Measurements from ENCODE around the gene NFKBIA. TPM values are rescaled to one million over a fixed set of nuclear protein-coding genes. Genes with fewer than 3 reads are reported as not detected.
"Not testable (repeated sequence)": the region's sequence is repeated elsewhere in the genome, so short reads cannot be mapped to it uniquely, and the experiment has no call there.

NFKBIA gene
- total RNA-seq, 1 experiment from 2014 or later: 99.4 TPM

DNA sequence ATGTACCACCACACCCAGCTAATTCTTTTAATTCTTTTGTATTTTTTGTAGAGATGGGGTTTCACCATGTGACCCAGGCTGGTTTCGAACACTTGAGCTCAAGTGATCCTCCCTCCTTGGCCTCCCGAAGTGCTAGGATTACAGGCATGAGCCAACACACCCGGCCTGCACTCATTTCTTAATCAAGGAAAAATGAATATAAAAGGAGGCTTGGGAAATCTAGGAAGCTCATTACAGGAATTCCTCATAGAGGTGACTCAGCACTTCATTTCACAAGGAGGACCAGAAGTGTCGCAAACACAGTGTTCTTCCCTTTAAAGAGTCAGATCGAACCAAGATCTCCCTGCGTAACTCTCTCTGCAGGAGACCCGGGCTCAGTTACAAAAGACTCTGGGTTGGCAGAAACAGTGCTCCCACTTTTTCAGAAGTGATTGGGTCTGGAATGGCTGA, 30.3 kb downstream of the NFKBIA start:
- intact Hi-C loops (cut with micrococcal nuclease; ENCODE audit: unreplicated experiment) (no loop called here), in situ Hi-C loops (cut with HindIII; ENCODE audit: low pct_unique_long_range_greater_than_20kb, low sequenced_read_pairs) (no loop called here)
- DNase-seq (ENCODE audit: low read depth, low spot score) (peak; percentile 50), ATAC-seq (peak; percentile 42)
- Histone ChIP-seq H3K4me1 (ENCODE audit: control insufficient read depth, insufficient read depth, low read length) (peaks cover 5% of the 10 kb centered on the region), H3K4me3 (ENCODE audit: low read depth in 2 of 2, low read length in 2 of 2) (no peak overlapping the region), H3K9me3 (ENCODE audit: control insufficient read depth, insufficient read depth, low read depth, low read length) (no peaks in the 10 kb centered on the region), H3K27me3 (ENCODE audit: control insufficient read depth, insufficient read depth, low read length) (no peaks in the 10 kb centered on the region), H3K27ac (ENCODE audit: low read length) (peak overlapping the region; percentile 77), H3K36me3 (ENCODE audit: control insufficient read depth, insufficient read depth, low read length) (no peaks in the 10 kb centered on the region)
- TF ChIP-seq TCF7L2 (IDR thresholded peaks at IDR 0.05; ENCODE audit: low read depth, low read length) (no peak), SIN3A (IDR thresholded peaks at IDR 0.05; ENCODE audit: borderline replicate concordance, insufficient read depth, low read depth, low read length) (no peak)
- TF ChIP-seq, protein P1, sequence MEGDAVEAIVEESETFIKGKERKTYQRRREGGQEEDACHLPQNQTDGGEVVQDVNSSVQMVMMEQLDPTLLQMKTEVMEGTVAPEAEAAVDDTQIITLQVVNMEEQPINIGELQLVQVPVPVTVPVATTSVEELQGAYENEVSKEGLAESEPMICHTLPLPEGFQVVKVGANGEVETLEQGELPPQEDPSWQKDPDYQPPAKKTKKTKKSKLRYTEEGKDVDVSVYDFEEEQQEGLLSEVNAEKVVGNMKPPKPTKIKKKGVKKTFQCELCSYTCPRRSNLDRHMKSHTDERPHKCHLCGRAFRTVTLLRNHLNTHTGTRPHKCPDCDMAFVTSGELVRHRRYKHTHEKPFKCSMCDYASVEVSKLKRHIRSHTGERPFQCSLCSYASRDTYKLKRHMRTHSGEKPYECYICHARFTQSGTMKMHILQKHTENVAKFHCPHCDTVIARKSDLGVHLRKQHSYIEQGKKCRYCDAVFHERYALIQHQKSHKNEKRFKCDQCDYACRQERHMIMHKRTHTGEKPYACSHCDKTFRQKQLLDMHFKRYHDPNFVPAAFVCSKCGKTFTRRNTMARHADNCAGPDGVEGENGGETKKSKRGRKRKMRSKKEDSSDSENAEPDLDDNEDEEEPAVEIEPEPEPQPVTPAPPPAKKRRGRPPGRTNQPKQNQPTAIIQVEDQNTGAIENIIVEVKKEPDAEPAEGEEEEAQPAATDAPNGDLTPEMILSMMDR (IDR thresholded peaks at IDR 0.05): no peak
- CTCF ChIA-PET: interaction anchor here (0.6 kb wide), 1 partner anchor 22 kb away, joined by 4 read pairs; no protein-coding TSS in a partner anchor
- POLR2A ChIA-PET: interaction anchor here (0.6 to 0.7 kb wide), 2 partner anchors 10 to 58 kb away, joined by 10 to 12 read pairs; no protein-coding TSS in a partner anchor
- no TSS peak for BruUV-seq (replicated peaks)

DNA sequence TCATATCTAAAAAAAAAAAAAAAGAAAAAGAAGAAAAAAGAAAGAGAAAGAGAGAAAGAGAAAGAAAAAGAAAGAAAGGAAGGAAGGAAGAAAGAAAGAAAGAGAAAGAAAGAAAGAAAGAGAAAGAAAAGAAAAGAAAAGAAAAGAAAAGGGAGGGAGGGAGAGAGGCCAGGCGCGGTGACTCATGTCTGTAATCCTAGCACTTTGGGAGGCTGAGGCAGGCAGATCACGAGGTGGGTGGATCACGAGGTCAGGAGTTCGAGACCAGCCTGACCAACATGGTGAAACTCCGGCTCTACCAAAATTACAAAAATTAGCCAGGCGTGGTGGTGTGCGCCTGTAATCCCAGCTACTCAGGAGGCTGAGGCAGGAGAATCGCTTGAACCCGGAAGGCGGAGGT, 31.3 kb downstream of the NFKBIA start:
- DNase-seq (ENCODE audit: low read depth, low spot score); ATAC-seq; H3K4me3 ChIP-seq (ENCODE audit: low read depth in 2 of 2, low read length in 2 of 2); POLR2A ChIA-PET; BruUV-seq (replicated peaks); H3K36me3 ChIP-seq (ENCODE audit: control insufficient read depth, insufficient read depth, low read length); intact Hi-C loops (cut with micrococcal nuclease; ENCODE audit: unreplicated experiment); H3K27me3 ChIP-seq (ENCODE audit: control insufficient read depth, insufficient read depth, low read length); in situ Hi-C loops (cut with HindIII; ENCODE audit: low pct_unique_long_range_greater_than_20kb, low sequenced_read_pairs); H3K9me3 ChIP-seq (ENCODE audit: control insufficient read depth, insufficient read depth, low read depth, low read length): not testable (repeated sequence)
- H3K4me1 ChIP-seq (ENCODE audit: control insufficient read depth, insufficient read depth, low read length): peaks cover 13% of the 10 kb centered on the region
- CTCF ChIA-PET: interaction anchor here (0.7 kb wide), 2 partner anchors 49 to 60 kb away, joined by 3 to 4 read pairs; no protein-coding TSS in a partner anchor
- H3K27ac ChIP-seq (ENCODE audit: low read length): peak overlapping the region; percentile 54; the same call in 1 of the 2 replicates

DNA sequence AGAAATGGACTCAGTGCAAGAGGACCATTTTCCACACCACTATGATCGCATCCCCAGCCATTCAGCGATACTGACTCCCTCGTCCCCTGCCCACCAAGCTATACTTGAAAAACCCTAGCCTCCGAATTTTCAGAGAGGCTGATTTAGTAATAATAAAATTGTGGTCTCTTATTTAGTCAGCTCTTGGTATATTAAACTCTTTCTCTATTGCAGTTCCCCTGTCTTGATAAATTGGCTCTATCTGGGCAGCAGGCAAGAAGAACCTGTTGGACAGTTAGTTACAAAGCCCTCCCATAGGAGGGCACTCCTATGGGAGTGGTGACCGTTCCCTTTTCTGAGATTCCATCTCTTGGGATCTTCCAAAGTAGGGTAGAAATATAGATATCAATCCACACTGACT, 33.6 kb downstream of the NFKBIA start:
- DNase-seq (ENCODE audit: low read depth, low spot score) (no peak), ATAC-seq (no peak)
- no peaks in the 10 kb centered on the region for H3K27me3 ChIP-seq (ENCODE audit: control insufficient read depth, insufficient read depth, low read length)
- no peaks in the 10 kb centered on the region for H3K36me3 ChIP-seq (ENCODE audit: control insufficient read depth, insufficient read depth, low read length)
- BruUV-seq (replicated peaks): no TSS peak
- H3K4me3 ChIP-seq (ENCODE audit: low read depth in 2 of 2, low read length in 2 of 2): no peak overlapping the region
- H3K4me1 ChIP-seq (ENCODE audit: control insufficient read depth, insufficient read depth, low read length): peaks cover 31% of the 10 kb centered on the region
- TF ChIP-seq, protein P2, sequence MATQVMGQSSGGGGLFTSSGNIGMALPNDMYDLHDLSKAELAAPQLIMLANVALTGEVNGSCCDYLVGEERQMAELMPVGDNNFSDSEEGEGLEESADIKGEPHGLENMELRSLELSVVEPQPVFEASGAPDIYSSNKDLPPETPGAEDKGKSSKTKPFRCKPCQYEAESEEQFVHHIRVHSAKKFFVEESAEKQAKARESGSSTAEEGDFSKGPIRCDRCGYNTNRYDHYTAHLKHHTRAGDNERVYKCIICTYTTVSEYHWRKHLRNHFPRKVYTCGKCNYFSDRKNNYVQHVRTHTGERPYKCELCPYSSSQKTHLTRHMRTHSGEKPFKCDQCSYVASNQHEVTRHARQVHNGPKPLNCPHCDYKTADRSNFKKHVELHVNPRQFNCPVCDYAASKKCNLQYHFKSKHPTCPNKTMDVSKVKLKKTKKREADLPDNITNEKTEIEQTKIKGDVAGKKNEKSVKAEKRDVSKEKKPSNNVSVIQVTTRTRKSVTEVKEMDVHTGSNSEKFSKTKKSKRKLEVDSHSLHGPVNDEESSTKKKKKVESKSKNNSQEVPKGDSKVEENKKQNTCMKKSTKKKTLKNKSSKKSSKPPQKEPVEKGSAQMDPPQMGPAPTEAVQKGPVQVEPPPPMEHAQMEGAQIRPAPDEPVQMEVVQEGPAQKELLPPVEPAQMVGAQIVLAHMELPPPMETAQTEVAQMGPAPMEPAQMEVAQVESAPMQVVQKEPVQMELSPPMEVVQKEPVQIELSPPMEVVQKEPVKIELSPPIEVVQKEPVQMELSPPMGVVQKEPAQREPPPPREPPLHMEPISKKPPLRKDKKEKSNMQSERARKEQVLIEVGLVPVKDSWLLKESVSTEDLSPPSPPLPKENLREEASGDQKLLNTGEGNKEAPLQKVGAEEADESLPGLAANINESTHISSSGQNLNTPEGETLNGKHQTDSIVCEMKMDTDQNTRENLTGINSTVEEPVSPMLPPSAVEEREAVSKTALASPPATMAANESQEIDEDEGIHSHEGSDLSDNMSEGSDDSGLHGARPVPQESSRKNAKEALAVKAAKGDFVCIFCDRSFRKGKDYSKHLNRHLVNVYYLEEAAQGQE (IDR thresholded peaks at IDR 0.05; ENCODE audit: insufficient read depth in 1 of 2, low read depth in 2 of 2, low read length in 1 of 2): no peak
- TF ChIP-seq, protein P1 (IDR thresholded peaks at IDR 0.05): no peak
- TF ChIP-seq SIN3A (IDR thresholded peaks at IDR 0.05; ENCODE audit: borderline replicate concordance, insufficient read depth, low read depth, low read length): no peak
- no peak for TF ChIP-seq TCF7L2 (IDR thresholded peaks at IDR 0.05; ENCODE audit: low read depth, low read length)
- no peak for TF ChIP-seq POLR2AphosphoS5 (IDR thresholded peaks at IDR 0.05; ENCODE audit: low read depth, low read length)
- CTCF ChIA-PET: no interaction called here
- in situ Hi-C loops (cut with HindIII; ENCODE audit: low pct_unique_long_range_greater_than_20kb, low sequenced_read_pairs): no loop called here
- no peaks in the 10 kb centered on the region for H3K9me3 ChIP-seq (ENCODE audit: control insufficient read depth, insufficient read depth, low read depth, low read length)
- H3K27ac ChIP-seq (ENCODE audit: low read length): 0 out of 2 replicates have a peak overlapping the region, but pooled peaks have one; percentile 12
- POLR2A ChIA-PET: no interaction called here
- intact Hi-C loops (cut with micrococcal nuclease; ENCODE audit: unreplicated experiment): no loop called here

All from Panc1 (cell line).